Activated T-helper 2 cell treated with anti-CD3 and anti-CD28 coated beads, Interferon-gamma antibody, Interleukin-2, Interleukin-4, amounts not matched to agents 10 μg/mL and 5 μg/mL and 100 μg/mL, durations not matched to agents 14 hours and 24 hours and 36 hours (primary cell): ENCODE results near the gene FGD3. TPM values are rescaled to one million over a fixed set of nuclear protein-coding genes. Genes with fewer than 3 reads are reported as not detected.
A peak's percentile ranks its signal among the peaks of the same experiment; 100 is the strongest.

Experiments used
- DNase-seq: peaks from one replicate; pipeline ENCODE4 v3.0.0; 2021; ENCODE audit warnings: low spot score
- H3K27ac Mint-ChIP-seq: one replicate; pipeline ENCODE4 v1.8.0; 2021; ENCODE audit warnings: mixed read lengths
- H3K27me3 Mint-ChIP-seq: one replicate; pipeline ENCODE4 v1.8.0; 2021; ENCODE audit warnings: low read depth, mixed read lengths
- H3K36me3 Mint-ChIP-seq: one replicate; pipeline ENCODE4 v1.8.0; 2021; ENCODE audit warnings: low read depth, mixed read lengths
- H3K4me1 Mint-ChIP-seq: one replicate; pipeline ENCODE4 v1.8.0; 2021; ENCODE audit warnings: low read depth, mixed read lengths
- H3K4me3 Mint-ChIP-seq: one replicate; pipeline ENCODE4 v1.8.0; 2021; ENCODE audit warnings: low read depth, mild to moderate bottlenecking, moderate library complexity, mixed read lengths
- H3K9me3 Mint-ChIP-seq: one replicate; pipeline ENCODE4 v1.8.0; 2021; ENCODE audit warnings: mixed read lengths
- intact Hi-C: fragments of 100-400 bp; cut with micrococcal nuclease; formaldehyde crosslinking; loops from one replicate; pipeline ENCODE4 v1.15.1; 2023
- total RNA-seq: library from RNA; stranded (reverse); gene quantifications from 2 replicates; pipeline ENCODE4 v1.2.3, GENCODE V29; 2022

The FGD3 gene
- total RNA-seq, 1 donor from 2014 or later, result 42.9 TPM

- no peaks in the 10 kb centered on the region for H3K9me3 Mint-ChIP-seq
- intact Hi-C loops, result no loop called here
- H3K36me3 Mint-ChIP-seq, result peaks cover 66% of the 10 kb centered on the region
- no peak overlapping the region for H3K27ac Mint-ChIP-seq
- H3K4me1 Mint-ChIP-seq, result peaks cover 22% of the 10 kb centered on the region
- H3K27me3 Mint-ChIP-seq, result no peaks in the 10 kb centered on the region
- no peak for DNase-seq
- H3K4me3 Mint-ChIP-seq, result no peak overlapping the region
These were observed 75.6 kb downstream of the FGD3 start for GRCh38 chr9:93022721-93023520.

- peaks cover 66% of the 10 kb centered on the region for H3K36me3 Mint-ChIP-seq
- no peak overlapping the region for H3K4me3 Mint-ChIP-seq
- peaks cover 28% of the 10 kb centered on the region for H3K4me1 Mint-ChIP-seq
- H3K9me3 Mint-ChIP-seq, result no peaks in the 10 kb centered on the region
- intact Hi-C loops, result no loop called here
- no peak overlapping the region for H3K27ac Mint-ChIP-seq
- DNase-seq, result no peak
- H3K27me3 Mint-ChIP-seq, result no peaks in the 10 kb centered on the region
These were observed 76.1 kb downstream of the FGD3 start for GRCh38 chr9:93023521-93023815.

GRCh38 chr9:93024646-93024910 is 77.3 kb downstream of the FGD3 start:
- DNase-seq, result no peak
- Mint-ChIP-seq H3K4me1 (peaks cover 32% of the 10 kb centered on the region), H3K4me3 (no peak overlapping the region), H3K36me3 (peaks cover 61% of the 10 kb centered on the region), H3K27ac (peak overlapping the region; percentile 65), H3K27me3 (no peaks in the 10 kb centered on the region), H3K9me3 (no peaks in the 10 kb centered on the region)
- intact Hi-C loops, result no loop called here

GRCh38 chr9:93024986-93025630 is 77.8 kb downstream of the FGD3 start:
- Mint-ChIP-seq H3K4me3 (no peak overlapping the region), H3K4me1 (peaks cover 33% of the 10 kb centered on the region), H3K9me3 (no peaks in the 10 kb centered on the region), H3K27me3 (no peaks in the 10 kb centered on the region), H3K36me3 (peaks cover 65% of the 10 kb centered on the region), H3K27ac (peak overlapping the region; percentile 71)
- intact Hi-C loops, result no loop called here
- no peak for DNase-seq

GRCh38 chr9:93025736-93026135 is 78.4 kb downstream of the FGD3 start:
- peaks cover 69% of the 10 kb centered on the region for H3K36me3 Mint-ChIP-seq
- H3K27me3 Mint-ChIP-seq, result no peaks in the 10 kb centered on the region
- intact Hi-C loops, result no loop called here
- H3K9me3 Mint-ChIP-seq, result no peaks in the 10 kb centered on the region
- peaks cover 34% of the 10 kb centered on the region for H3K4me1 Mint-ChIP-seq
- DNase-seq, result no peak
- H3K27ac Mint-ChIP-seq, result peak overlapping the region; percentile 71
- no peak overlapping the region for H3K4me3 Mint-ChIP-seq

GRCh38 chr9:93026640-93027039 is 79.3 kb downstream of the FGD3 start:
- H3K36me3 Mint-ChIP-seq, result peaks cover 69% of the 10 kb centered on the region

DNA sequence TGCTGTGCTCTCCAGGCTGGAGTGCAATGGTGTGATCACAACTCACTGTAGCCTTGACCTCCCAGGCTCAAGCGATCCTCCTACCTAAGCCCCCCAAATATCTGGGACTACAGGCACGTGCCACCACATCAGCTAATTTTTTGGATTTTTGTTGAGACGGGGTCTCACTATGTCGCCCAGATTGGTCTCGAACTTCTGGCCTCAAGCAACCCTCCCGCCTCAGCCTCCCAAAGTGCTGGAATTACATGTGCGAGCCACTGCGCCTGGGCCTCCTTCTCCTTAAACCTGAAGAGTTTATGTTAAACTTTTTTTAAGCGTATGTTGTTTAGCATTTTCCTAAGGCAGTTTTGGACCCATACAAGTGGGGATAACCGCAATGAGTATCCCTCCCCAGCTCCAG is 80.4 kb downstream of the FGD3 start:
- H3K9me3 Mint-ChIP-seq, result no peaks in the 10 kb centered on the region
- peaks cover 37% of the 10 kb centered on the region for H3K4me1 Mint-ChIP-seq
- peak overlapping the region; percentile 63 for H3K4me3 Mint-ChIP-seq
- peak overlapping the region; percentile 93 for H3K27ac Mint-ChIP-seq
- no peak for DNase-seq
- intact Hi-C loops, result no loop called here
- H3K27me3 Mint-ChIP-seq, result no peaks in the 10 kb centered on the region
- H3K36me3 Mint-ChIP-seq, result peaks cover 71% of the 10 kb centered on the region

More at GRCh38 chr9:93026640-93027039, 79.3 kb downstream of the FGD3 start:
- Mint-ChIP-seq H3K4me1 (peaks cover 37% of the 10 kb centered on the region), H3K27ac (no peak overlapping the region), H3K4me3 (no peak overlapping the region), H3K9me3 (no peaks in the 10 kb centered on the region), H3K27me3 (no peaks in the 10 kb centered on the region)
- DNase-seq, result no peak
- intact Hi-C loops, result no loop called here

DNA sequence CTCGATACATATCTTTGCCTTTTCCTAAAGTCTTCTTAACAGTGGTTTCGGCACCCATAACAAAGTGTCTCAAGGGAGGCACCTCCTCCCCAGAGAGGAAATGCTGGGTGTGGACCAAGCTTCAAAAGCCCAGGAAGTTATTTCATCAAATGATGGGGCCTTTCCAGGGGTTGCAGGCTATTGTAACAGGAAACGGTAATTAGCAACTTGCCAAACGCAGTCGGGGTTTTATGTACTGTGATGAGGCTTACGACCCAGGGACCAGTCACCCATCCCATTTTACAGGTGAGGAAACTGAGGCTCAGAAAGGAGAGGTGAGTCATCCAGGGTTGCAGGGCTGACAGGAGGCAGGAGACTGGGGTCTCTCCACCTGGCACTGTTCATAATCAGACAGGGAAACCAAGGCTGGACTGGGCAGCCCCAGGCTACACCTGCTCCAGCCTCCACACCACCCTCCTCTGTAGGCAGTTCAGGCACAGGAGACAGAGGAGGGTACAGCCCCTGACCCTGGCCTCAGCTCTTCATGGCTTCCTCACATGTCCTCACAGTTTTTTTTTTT is 81.2 kb downstream of the FGD3 start:
- DNase-seq, result peak; percentile 66
- H3K36me3 Mint-ChIP-seq, result peaks cover 67% of the 10 kb centered on the region
- peak overlapping the region; percentile 63 for H3K4me3 Mint-ChIP-seq
- H3K4me1 Mint-ChIP-seq, result peaks cover 37% of the 10 kb centered on the region
- H3K27ac Mint-ChIP-seq, result peak overlapping the region; percentile 93
- H3K9me3 Mint-ChIP-seq, result no peaks in the 10 kb centered on the region
- H3K27me3 Mint-ChIP-seq, result no peaks in the 10 kb centered on the region
- intact Hi-C loops, result no loop called here

DNA sequence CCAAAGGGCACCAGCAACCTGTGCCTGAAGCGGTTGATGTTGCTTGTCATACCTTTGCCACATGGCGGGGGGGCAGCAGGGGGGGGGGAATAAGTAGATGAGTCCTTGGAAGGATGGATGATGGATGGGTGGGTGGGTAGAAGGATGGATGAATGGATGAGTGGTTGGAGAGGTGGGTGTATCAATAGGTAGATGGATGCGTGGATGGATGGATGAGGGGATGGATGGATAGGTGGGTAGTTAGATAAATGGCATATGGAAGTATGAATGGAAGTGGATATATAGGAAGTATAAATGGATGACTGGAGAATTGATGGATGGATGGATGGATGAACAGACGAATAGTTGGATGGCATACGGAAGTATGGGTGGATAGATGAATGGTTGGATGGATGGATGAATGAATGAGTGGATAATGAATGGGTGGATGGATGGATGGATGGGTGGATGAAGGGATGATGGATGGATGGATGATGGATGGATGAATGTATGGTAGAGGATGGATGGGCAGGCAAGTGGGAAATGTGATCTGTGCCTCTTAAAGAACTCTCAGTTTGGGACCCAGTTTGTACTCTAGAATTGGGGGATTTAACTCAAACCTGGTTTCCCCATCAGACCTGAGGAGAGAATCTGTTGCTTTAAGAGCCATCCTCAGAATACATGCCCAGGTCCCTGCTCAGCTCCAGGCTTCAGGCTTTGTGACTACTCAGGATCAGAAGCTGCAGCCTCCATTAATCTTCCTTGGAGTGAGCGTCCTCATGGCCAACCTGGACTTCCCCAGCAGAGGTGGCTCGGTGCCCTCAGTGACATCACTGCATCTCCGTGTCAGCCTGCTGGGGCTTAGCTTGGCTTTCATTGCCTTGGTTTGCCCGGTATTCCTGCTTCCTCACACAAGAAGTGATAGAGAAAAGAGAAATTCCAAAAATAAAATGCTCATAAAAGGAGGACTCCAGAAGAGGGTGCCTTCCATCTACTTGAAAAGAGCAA is 83.6 kb downstream of the FGD3 start:
- Mint-ChIP-seq H3K27me3 (no peaks in the 10 kb centered on the region), H3K27ac (peak overlapping the region; percentile 22), H3K4me3 (no peak overlapping the region), H3K9me3 (no peaks in the 10 kb centered on the region), H3K36me3 (peaks cover 62% of the 10 kb centered on the region), H3K4me1 (peaks cover 26% of the 10 kb centered on the region)
- intact Hi-C loops, result no loop called here
- DNase-seq, result no peak

GRCh38 chr9:93031629-93032430 is 84.5 kb downstream of the FGD3 start:
- H3K4me1 Mint-ChIP-seq, result peaks cover 26% of the 10 kb centered on the region

GRCh38 chr9:93032545-93032944 is 85.2 kb downstream of the FGD3 start:
- no peaks in the 10 kb centered on the region for H3K27me3 Mint-ChIP-seq
- peak overlapping the region; percentile 30 for H3K27ac Mint-ChIP-seq
- no peak overlapping the region for H3K4me3 Mint-ChIP-seq
- peaks cover 61% of the 10 kb centered on the region for H3K36me3 Mint-ChIP-seq
- intact Hi-C loops, result no loop called here
- no peaks in the 10 kb centered on the region for H3K9me3 Mint-ChIP-seq
- peaks cover 22% of the 10 kb centered on the region for H3K4me1 Mint-ChIP-seq
- no peak for DNase-seq

More at GRCh38 chr9:93031629-93032430, 84.5 kb downstream of the FGD3 start:
- no peaks in the 10 kb centered on the region for H3K9me3 Mint-ChIP-seq
- intact Hi-C loops, result no loop called here
- DNase-seq, result no peak
- no peak overlapping the region for H3K27ac Mint-ChIP-seq
- H3K4me3 Mint-ChIP-seq, result no peak overlapping the region
- no peaks in the 10 kb centered on the region for H3K27me3 Mint-ChIP-seq
- peaks cover 65% of the 10 kb centered on the region for H3K36me3 Mint-ChIP-seq

DNA sequence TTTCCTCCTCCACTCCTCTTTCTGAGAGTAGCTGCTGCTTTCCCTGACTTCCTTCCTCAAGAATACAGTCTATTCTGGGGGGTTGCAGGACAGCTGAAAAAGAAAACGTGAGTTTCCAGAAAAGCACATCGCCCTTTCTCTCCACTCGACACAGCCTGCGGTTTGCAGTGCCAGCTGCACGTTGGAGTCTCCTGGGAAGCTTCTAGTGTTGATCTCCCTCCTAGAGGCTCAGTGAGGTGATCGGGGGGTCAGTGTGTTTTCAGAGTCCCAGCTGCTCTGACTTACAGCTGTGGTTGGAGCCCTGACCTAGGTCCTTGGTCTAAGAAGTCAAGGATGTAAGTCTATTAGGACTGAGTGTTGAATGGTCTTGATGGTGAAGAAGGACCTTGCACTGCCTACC is 86.2 kb downstream of the FGD3 start:
- no peaks in the 10 kb centered on the region for H3K27me3 Mint-ChIP-seq
- H3K4me1 Mint-ChIP-seq, result peaks cover 12% of the 10 kb centered on the region
- intact Hi-C loops, result no loop called here
- no peak for DNase-seq
- peak overlapping the region; percentile 0 for H3K27ac Mint-ChIP-seq
- H3K4me3 Mint-ChIP-seq, result no peak overlapping the region
- no peaks in the 10 kb centered on the region for H3K9me3 Mint-ChIP-seq
- H3K36me3 Mint-ChIP-seq, result peaks cover 51% of the 10 kb centered on the region
